Caco-2 (cell line): ENCODE results near the gene LMBR1. TPM values are rescaled to one million over a fixed set of nuclear protein-coding genes. Genes with fewer than 3 reads are reported as not detected.
A peak's percentile ranks its signal among the peaks of the same experiment; 100 is the strongest.

Experiments used
- BruUV-seq: library from RNA; stranded (reverse); fragments of 400-500 nt; replicated peaks from 2 replicates; lab custom pipeline; 2021; lab: Mats Ljungman, UMichigan
- CTCF ChIA-PET: fragments of 300-600 bp; sonication (Branson Sonifier 250); formaldehyde crosslinking; loops from one replicate; lab custom pipeline; 2022; ENCODE audit warnings: antibody characterized with exemption; lab: Charles Lee
- POLR2A ChIA-PET: fragments of 300-600 bp; sonication (Branson Sonifier 250); formaldehyde crosslinking; loops from one replicate; lab custom pipeline; 2022; ENCODE audit warnings: antibody characterized with exemption; lab: Charles Lee
- DNase-seq, 2 experiments: peaks; one replicate each; pipeline versions ENCODE4 v3.0.0 to v3.0.0-alpha.2; 2020 to 2022
- H3K27me3 ChIP-seq: replicated peaks from 2 replicates; pipeline ENCODE4 v1.6.0; 2011; ENCODE audit warnings: low read length; ENCODE audit not compliant: control insufficient read depth, insufficient read depth
- H3K36me3 ChIP-seq: 2 replicates; pipeline ENCODE4 v1.5.1; 2011; ENCODE audit warnings: low read length; ENCODE audit not compliant: control insufficient read depth, insufficient read depth
- H3K4me1 ChIP-seq: fragments of 250-450 bp; sonication (Bioruptor Pico); 2 replicates; pipeline ENCODE4 v1.5.1; 2020; ENCODE audit warnings: mild to moderate bottlenecking
- H3K4me3 ChIP-seq: 2 replicates; pipeline ENCODE4 v1.5.1; 2011; ENCODE audit warnings: low read depth, mild to moderate bottlenecking, control low read depth, low read length
- H3K9me3 ChIP-seq: fragments of 250-450 bp; sonication (Bioruptor Pico); 2 replicates; pipeline ENCODE4 v1.5.1; 2020; ENCODE audit warnings: mild to moderate bottlenecking, moderate library complexity
- H3K27ac Mint-ChIP-seq: one replicate; pipeline ENCODE4 v1.8.0; 2022; ENCODE audit warnings: mixed read lengths; ENCODE audit not compliant: unreplicated experiment
- H3K27me3 Mint-ChIP-seq: one replicate; pipeline ENCODE4 v1.8.0; 2022; ENCODE audit warnings: mixed read lengths; ENCODE audit not compliant: insufficient read depth, unreplicated experiment
- H3K36me3 Mint-ChIP-seq: one replicate; pipeline ENCODE4 v1.8.0; 2022; ENCODE audit warnings: mild to moderate bottlenecking, mixed read lengths; ENCODE audit not compliant: insufficient read depth, unreplicated experiment
- H3K4me1 Mint-ChIP-seq: one replicate; pipeline ENCODE4 v1.8.0; 2022; ENCODE audit warnings: low read depth, mixed read lengths; ENCODE audit not compliant: unreplicated experiment
- H3K4me3 Mint-ChIP-seq: one replicate; pipeline ENCODE4 v1.8.0; 2022; ENCODE audit warnings: mild to moderate bottlenecking, moderate library complexity, mixed read lengths; ENCODE audit not compliant: unreplicated experiment
- H3K9me3 Mint-ChIP-seq: one replicate; pipeline ENCODE4 v1.8.0; 2022; ENCODE audit warnings: mixed read lengths; ENCODE audit not compliant: unreplicated experiment
- intact Hi-C: fragments of 100-400 bp; cut with micrococcal nuclease; formaldehyde crosslinking; loops from one replicate; pipeline ENCODE4 v1.10.0; 2022; ENCODE audit not compliant: unreplicated experiment
- total RNA-seq: library from RNA; stranded (reverse); gene quantifications from 2 replicates; pipeline ENCODE4 v1.2.3, GENCODE V29; 2022
- TF ChIP-seq, protein P1 (sequence below), 2 experiments: fragments of 200-600 bp in 1 of 2; IDR thresholded peaks; 1 replicate in 1 of 2; 2 replicates in 1 of 2; pipeline versions ENCODE4 v1.5.1 to v1.8.0; 2011 to 2022; ENCODE audit warnings: antibody characterized with exemption in 1 of 2, control low read depth in 1 of 2, inconsistent platforms in 1 of 2, low read depth in 1 of 2, low read length in 1 of 2, mild to moderate bottlenecking in 1 of 2, moderate library complexity in 1 of 2; ENCODE audit not compliant: insufficient read depth in 1 of 2, severe bottlenecking in 1 of 2, unreplicated experiment in 1 of 2

Gene LMBR1
- total RNA-seq, 1 experiment from 2014 or later, result 77.9 TPM

DNA sequence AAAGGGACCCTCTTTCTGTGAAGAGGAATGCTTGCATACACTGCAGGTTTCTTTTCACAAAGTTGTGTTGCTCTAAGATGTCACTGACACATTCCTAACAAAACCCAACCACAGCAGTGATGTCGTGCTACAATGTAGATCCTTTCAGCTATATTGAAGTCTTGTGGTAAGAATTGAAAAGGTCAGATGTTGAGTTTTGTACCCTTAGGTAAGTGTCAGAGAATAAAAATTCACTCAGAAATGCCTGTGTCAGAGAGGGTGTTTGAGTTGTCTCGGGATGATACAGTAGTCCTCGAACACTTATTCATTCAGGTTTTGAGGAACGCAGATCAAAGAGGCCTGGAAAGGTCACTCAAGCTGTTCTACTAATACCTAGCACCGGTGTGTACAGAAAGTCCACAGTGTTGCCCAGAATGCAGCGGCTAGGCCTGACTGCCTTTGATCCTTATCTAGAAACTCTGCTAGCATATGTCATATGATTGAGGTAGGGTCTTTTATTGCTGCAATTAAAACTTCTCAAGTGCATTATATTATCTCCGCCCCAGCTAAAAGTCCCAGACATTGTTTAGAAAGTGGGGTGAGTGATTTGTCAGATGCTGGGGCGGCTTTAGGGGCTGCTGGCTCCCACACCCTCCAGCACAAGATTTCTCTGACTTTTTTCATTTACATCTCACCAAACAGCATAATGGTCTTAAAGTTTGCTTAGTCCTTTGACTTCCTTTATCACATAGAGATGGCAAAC, 226.4 kb downstream of the LMBR1 start:
- peak; percentile 91 to 98 for DNase-seq
- Mint-ChIP-seq H3K4me3 (peak overlapping the region; percentile 45), H3K27ac (peak overlapping the region; percentile 88)

DNA sequence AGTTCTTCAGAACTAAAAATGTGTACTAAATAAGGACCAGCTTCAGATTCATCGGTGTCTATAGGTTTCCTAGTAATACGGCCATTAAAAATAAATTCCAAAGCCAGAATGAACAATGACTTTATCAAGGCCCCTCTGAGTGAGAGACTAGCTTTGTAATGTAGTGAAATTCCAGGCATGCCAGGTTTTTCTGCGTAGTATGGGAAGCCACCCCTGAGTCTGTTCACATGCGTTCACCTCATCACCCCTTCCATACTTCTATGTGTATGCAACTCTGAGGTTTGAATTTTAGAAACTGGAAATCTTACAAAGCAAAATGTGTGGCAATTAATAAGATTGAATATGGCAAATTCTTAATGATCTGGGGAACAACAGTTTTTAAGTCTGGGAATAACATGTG, 227.9 kb downstream of the LMBR1 start:
- Mint-ChIP-seq H3K27ac (peak overlapping the region; percentile 88), H3K9me3 (peaks cover 7% of the 10 kb centered on the region), H3K4me1 (peaks cover 54% of the 10 kb centered on the region), H3K36me3 (peaks cover 39% of the 10 kb centered on the region), H3K4me3 (peak overlapping the region; percentile 23), H3K27me3 (no peaks in the 10 kb centered on the region)
- CTCF ChIA-PET, result no interaction called here
- no peaks in the 10 kb centered on the region for H3K36me3 ChIP-seq
- H3K4me1 ChIP-seq, result peaks cover 67% of the 10 kb centered on the region
- H3K27me3 ChIP-seq, result no peaks in the 10 kb centered on the region
- TF ChIP-seq, protein P1, sequence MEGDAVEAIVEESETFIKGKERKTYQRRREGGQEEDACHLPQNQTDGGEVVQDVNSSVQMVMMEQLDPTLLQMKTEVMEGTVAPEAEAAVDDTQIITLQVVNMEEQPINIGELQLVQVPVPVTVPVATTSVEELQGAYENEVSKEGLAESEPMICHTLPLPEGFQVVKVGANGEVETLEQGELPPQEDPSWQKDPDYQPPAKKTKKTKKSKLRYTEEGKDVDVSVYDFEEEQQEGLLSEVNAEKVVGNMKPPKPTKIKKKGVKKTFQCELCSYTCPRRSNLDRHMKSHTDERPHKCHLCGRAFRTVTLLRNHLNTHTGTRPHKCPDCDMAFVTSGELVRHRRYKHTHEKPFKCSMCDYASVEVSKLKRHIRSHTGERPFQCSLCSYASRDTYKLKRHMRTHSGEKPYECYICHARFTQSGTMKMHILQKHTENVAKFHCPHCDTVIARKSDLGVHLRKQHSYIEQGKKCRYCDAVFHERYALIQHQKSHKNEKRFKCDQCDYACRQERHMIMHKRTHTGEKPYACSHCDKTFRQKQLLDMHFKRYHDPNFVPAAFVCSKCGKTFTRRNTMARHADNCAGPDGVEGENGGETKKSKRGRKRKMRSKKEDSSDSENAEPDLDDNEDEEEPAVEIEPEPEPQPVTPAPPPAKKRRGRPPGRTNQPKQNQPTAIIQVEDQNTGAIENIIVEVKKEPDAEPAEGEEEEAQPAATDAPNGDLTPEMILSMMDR (IDR thresholded peaks at IDR 0.05; ENCODE audit: insufficient read depth in 1 of 2, low read depth in 1 of 2, low read length in 1 of 2, severe bottlenecking in 1 of 2, unreplicated experiment in 1 of 2), result no peak
- intact Hi-C loops, result no loop called here
- no peaks in the 10 kb centered on the region for H3K9me3 ChIP-seq
- BruUV-seq, result no TSS peak
- DNase-seq, result no peak
- POLR2A ChIA-PET, result no interaction called here
- no peak overlapping the region for H3K4me3 ChIP-seq

More for the DNA sequence above, 226.4 kb downstream of the LMBR1 start:
- intact Hi-C loops, result loop anchor here (1.0 kb wide), 7 partner anchors 16 to 98 kb away; partner anchors contain the start of gene RNF32
- TF ChIP-seq, protein P1 (IDR thresholded peaks at IDR 0.05; ENCODE audit: insufficient read depth in 1 of 2, low read depth in 1 of 2, low read length in 1 of 2, severe bottlenecking in 1 of 2, unreplicated experiment in 1 of 2), result no peak
- Histone ChIP-seq H3K9me3 (no peaks in the 10 kb centered on the region), H3K4me1 (peaks cover 65% of the 10 kb centered on the region), H3K4me3 (no peak overlapping the region), H3K27me3 (no peaks in the 10 kb centered on the region), H3K36me3 (no peaks in the 10 kb centered on the region)
- Mint-ChIP-seq H3K36me3 (peaks cover 44% of the 10 kb centered on the region), H3K9me3 (peaks cover 15% of the 10 kb centered on the region), H3K27me3 (no peaks in the 10 kb centered on the region), H3K4me1 (peaks cover 54% of the 10 kb centered on the region)
- BruUV-seq, result no TSS peak
- CTCF ChIA-PET, result interaction anchor here (0.6 to 1.6 kb wide), 4 partner anchors 17 to 95 kb away, joined by 3 to 11 read pairs (median 4); no protein-coding TSS in a partner anchor
- POLR2A ChIA-PET, result interaction anchor here (1.7 to 2.2 kb wide), 2 partner anchors 27 to 51 kb away, joined by 7 to 13 read pairs; no protein-coding TSS in a partner anchor

DNA sequence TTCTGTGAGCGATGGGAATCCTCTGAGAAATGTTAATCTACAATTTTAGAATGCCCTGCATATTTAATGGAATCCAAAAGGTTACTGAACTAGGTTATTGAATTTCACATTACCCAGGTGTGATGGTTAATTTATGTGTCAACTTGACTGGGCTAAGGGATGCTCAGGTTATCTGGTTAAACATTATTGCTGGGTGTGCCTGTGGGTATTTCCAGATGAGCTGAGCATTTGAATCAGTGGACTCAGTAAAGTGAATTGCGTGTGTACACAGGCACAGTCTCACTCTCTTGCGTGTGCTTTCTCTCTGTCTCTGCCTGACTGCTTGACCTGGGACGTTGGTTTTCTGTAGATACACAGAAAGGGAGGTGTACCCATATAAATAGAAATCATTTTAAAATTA, 230.7 kb downstream of the LMBR1 start:
- intact Hi-C loops, result no loop called here
- Mint-ChIP-seq H3K27me3 (no peaks in the 10 kb centered on the region), H3K9me3 (no peaks in the 10 kb centered on the region), H3K36me3 (peaks cover 51% of the 10 kb centered on the region), H3K4me3 (no peak overlapping the region), H3K27ac (peak overlapping the region; percentile 62), H3K4me1 (peaks cover 49% of the 10 kb centered on the region)
- Histone ChIP-seq H3K9me3 (no peaks in the 10 kb centered on the region), H3K27me3 (no peaks in the 10 kb centered on the region), H3K4me1 (peaks cover 45% of the 10 kb centered on the region), H3K4me3 (no peak overlapping the region), H3K36me3 (no peaks in the 10 kb centered on the region)
- POLR2A ChIA-PET, result no interaction called here
- peak in 1 of 2 experiments; percentile 29 for DNase-seq
- BruUV-seq, result no TSS peak
- CTCF ChIA-PET, result no interaction called here
- TF ChIP-seq, protein P1 (IDR thresholded peaks at IDR 0.05; ENCODE audit: insufficient read depth in 1 of 2, low read depth in 1 of 2, low read length in 1 of 2, severe bottlenecking in 1 of 2, unreplicated experiment in 1 of 2), result no peak
